ENCODE data around the gene SEZ6.

DNA sequence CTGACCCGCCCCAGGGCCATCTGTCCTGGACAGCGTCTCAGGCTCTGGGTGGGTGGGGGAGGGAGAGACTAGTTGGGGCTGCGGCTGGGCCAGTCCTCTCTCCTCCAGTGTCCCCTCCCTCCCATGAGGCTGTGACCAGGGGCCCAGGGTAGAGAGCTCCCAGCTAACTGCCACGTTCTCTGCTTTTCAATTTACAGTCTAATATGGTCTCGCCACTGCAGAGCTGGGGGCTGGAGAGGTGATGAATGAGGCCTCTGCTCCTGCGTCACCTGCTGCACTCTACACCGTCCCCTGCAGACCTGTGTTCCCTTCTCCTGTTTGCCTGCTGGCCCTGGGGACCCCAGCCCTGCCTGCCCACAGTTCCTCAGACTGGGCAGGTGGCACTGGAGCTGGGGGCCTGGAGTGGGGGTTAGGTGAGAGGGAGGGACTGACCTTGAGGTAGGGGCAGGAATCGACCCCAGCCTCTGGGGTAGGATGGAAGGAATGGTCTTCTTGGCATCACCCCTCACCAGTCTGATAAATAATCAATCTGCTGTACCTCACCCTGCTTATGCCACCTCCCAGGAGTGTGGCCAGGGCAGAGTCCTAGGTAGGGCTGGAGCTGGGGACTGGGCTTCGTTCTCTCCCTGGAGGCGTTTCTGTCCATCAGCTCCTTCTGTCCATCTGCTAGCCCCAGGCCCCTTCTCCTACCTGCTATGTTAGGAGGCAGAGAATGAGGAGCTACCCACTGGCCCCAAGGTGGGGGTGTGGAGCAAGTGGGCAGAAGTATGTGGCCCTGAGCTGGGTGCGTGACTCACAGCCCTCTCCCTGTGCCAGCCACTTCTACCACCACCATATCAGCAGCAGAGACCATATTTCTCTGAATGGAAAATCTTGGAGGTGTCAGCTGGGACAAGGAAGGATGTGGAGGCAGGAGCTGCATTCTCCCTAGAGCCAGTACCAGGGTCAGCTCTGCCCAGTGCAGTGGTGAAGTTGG, 12.9 kb downstream of the SEZ6 start:
- TF ChIP-seq, protein P1, sequence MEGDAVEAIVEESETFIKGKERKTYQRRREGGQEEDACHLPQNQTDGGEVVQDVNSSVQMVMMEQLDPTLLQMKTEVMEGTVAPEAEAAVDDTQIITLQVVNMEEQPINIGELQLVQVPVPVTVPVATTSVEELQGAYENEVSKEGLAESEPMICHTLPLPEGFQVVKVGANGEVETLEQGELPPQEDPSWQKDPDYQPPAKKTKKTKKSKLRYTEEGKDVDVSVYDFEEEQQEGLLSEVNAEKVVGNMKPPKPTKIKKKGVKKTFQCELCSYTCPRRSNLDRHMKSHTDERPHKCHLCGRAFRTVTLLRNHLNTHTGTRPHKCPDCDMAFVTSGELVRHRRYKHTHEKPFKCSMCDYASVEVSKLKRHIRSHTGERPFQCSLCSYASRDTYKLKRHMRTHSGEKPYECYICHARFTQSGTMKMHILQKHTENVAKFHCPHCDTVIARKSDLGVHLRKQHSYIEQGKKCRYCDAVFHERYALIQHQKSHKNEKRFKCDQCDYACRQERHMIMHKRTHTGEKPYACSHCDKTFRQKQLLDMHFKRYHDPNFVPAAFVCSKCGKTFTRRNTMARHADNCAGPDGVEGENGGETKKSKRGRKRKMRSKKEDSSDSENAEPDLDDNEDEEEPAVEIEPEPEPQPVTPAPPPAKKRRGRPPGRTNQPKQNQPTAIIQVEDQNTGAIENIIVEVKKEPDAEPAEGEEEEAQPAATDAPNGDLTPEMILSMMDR (IDR thresholded peaks at IDR 0.05 in 8 of 11, conservative IDR thresholded peaks at IDR 0.05 in 3 of 11) = no peak
- TF ChIP-seq POLR2AphosphoS5 (IDR thresholded peaks at IDR 0.05) = no peak

Data from spleen (tissue), 7 donors.